MM.1S (cell line): ENCODE data around the gene SERHL2.
"Not testable (repeated sequence)": the region's sequence is repeated elsewhere in the genome, so short reads cannot be mapped to it uniquely, and the experiment has no call there.

Experiments used
- DNase-seq: peaks from one replicate; pipeline ENCODE4 v3.0.0-alpha.2; 2015
- H2AFZ ChIP-seq: fragments of 300-600 bp; sonication (generic); 2 replicates; pipeline ENCODE4 v1.6.0; 2016; ENCODE audit warnings: antibody characterized with exemption, low read length
- H3F3A ChIP-seq: fragments of 300-600 bp; sonication (generic); 2 replicates; pipeline ENCODE4 v1.6.1; 2016; ENCODE audit warnings: mild to moderate bottlenecking, antibody characterized with exemption, low read length, moderate library complexity, mixed read lengths; ENCODE audit not compliant: insufficient read depth
- H3K27ac ChIP-seq: fragments of 300-600 bp; sonication (generic); 2 replicates; pipeline ENCODE4 v1.5.1; 2016; ENCODE audit warnings: mild to moderate bottlenecking, low read length
- H3K27me3 ChIP-seq: fragments of 300-600 bp; sonication (generic); replicated peaks from 2 replicates; pipeline ENCODE4 v1.6.0; 2016; ENCODE audit warnings: low read length; ENCODE audit not compliant: insufficient read depth
- H3K36me3 ChIP-seq: fragments of 300-600 bp; sonication (generic); replicated peaks from 2 replicates; pipeline ENCODE4 v1.6.1; 2016; ENCODE audit warnings: mild to moderate bottlenecking, low read length, mixed read lengths; ENCODE audit not compliant: insufficient read depth
- H3K4me1 ChIP-seq: fragments of 300-600 bp; sonication (generic); 2 replicates; pipeline ENCODE4 v1.6.1; 2016; ENCODE audit warnings: low read length, mixed read lengths
- H3K4me2 ChIP-seq: fragments of 300-600 bp; sonication (generic); 2 replicates; pipeline ENCODE4 v1.6.0; 2016; ENCODE audit warnings: low read depth, low read length
- H3K4me3 ChIP-seq: fragments of 300-600 bp; sonication (generic); 2 replicates; pipeline ENCODE4 v1.5.1; 2016; ENCODE audit warnings: low read length, mixed read lengths
- H3K79me2 ChIP-seq: fragments of 300-600 bp; sonication (generic); 2 replicates; pipeline ENCODE4 v1.6.1; 2016; ENCODE audit warnings: mixed run types, low read length, mixed read lengths
- H3K9ac ChIP-seq: fragments of 300-600 bp; sonication (generic); 2 replicates; pipeline ENCODE4 v1.6.1; 2016; ENCODE audit warnings: low read length, mixed read lengths
- H3K9me2 ChIP-seq: fragments of 300-600 bp; sonication (generic); replicated peaks from 2 replicates; pipeline ENCODE4 v1.6.1; 2016; ENCODE audit warnings: mild to moderate bottlenecking, low read length, mixed read lengths; ENCODE audit not compliant: insufficient read depth
- H3K9me3 ChIP-seq: fragments of 300-600 bp; sonication (generic); replicated peaks from 2 replicates; pipeline ENCODE4 v1.6.1; 2016; ENCODE audit warnings: mild to moderate bottlenecking, low read length, mixed read lengths; ENCODE audit not compliant: insufficient read depth
- H4K20me1 ChIP-seq: fragments of 300-600 bp; sonication (generic); 2 replicates; pipeline ENCODE4 v1.6.1; 2016; ENCODE audit warnings: mild to moderate bottlenecking, low read length, moderate library complexity, mixed read lengths; ENCODE audit not compliant: insufficient read depth
- EZH2 ChIP-seq: fragments of 300-600 bp; sonication (generic); optimal IDR thresholded peaks from 2 replicates; pipeline ENCODE3; 2017; ENCODE audit warnings: low read depth, mild to moderate bottlenecking, antibody characterized with exemption, low read length, mixed read lengths
- EZH2phosphoT487 ChIP-seq: fragments of 300-600 bp; sonication (generic); IDR thresholded peaks from 2 replicates; pipeline ENCODE4 v1.6.1; 2018; ENCODE audit warnings: antibody characterized with exemption, low read length
- TF ChIP-seq, protein P1 (sequence below): fragments of 300-600 bp; sonication (generic); IDR thresholded peaks from 2 replicates; pipeline ENCODE4 v1.5.1; 2016; ENCODE audit warnings: antibody characterized with exemption, low read length, mixed read lengths

The SERHL2 gene

DNA sequence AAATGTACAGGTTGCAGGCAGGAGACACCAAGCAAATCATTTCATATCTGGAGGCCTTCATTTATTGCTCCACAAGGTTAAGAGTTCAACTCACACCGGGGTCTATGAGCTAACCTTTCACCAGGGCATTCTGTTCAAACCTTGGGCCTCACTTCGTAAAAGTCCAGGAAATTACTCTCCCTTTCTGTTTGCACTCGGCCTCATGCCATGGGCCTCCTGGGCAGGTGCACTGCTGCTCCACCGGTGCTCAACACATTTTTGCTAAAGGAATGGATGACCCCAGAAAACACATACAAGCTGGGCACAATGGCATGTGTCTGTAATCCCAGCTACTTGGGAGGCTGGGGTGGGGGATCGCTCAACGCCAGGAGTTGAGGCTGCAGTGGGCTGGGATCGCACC, 17.6 kb upstream of the SERHL2 start:
- Histone ChIP-seq H3F3A (peaks cover 25% of the 10 kb centered on the region), H3K27me3 (peaks cover 73% of the 10 kb centered on the region), H3K9me2 (no peaks in the 10 kb centered on the region), H4K20me1 (peaks cover 15% of the 10 kb centered on the region), H3K36me3 (no peaks in the 10 kb centered on the region), H3K79me2 (no peaks in the 10 kb centered on the region), H3K9me3 (no peaks in the 10 kb centered on the region), H3K4me3 (no peak overlapping the region), H3K27ac (no peak overlapping the region), H3K4me2 (no peak overlapping the region), H2AFZ (no peak overlapping the region), H3K9ac (no peak overlapping the region), H3K4me1 (peaks cover 28% of the 10 kb centered on the region)
- no peak for DNase-seq
- no peak for TF ChIP-seq EZH2
- TF ChIP-seq EZH2phosphoT487: no peak
- TF ChIP-seq, protein P1, sequence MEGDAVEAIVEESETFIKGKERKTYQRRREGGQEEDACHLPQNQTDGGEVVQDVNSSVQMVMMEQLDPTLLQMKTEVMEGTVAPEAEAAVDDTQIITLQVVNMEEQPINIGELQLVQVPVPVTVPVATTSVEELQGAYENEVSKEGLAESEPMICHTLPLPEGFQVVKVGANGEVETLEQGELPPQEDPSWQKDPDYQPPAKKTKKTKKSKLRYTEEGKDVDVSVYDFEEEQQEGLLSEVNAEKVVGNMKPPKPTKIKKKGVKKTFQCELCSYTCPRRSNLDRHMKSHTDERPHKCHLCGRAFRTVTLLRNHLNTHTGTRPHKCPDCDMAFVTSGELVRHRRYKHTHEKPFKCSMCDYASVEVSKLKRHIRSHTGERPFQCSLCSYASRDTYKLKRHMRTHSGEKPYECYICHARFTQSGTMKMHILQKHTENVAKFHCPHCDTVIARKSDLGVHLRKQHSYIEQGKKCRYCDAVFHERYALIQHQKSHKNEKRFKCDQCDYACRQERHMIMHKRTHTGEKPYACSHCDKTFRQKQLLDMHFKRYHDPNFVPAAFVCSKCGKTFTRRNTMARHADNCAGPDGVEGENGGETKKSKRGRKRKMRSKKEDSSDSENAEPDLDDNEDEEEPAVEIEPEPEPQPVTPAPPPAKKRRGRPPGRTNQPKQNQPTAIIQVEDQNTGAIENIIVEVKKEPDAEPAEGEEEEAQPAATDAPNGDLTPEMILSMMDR: no peak

DNA sequence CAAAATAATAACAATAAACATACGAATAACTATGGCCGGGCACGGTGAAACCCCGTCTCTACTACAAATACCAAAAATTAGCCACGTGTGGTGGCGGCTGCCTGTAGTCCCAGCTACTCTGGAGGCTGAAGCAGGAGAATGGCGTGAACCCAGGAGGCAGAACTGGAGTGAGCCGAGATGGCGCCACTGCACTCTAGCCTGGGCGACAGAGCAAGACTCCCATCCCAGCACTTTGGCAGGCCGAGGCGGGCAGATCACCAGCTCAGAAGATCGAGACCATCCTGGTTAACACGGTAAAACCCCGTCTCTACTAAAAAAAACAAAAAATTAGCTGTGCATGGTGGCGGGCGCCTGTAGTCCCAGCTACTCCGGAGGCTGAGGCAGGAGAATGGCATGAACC, 17.1 kb upstream of the SERHL2 start:
- not testable (repeated sequence) for H3K4me3 ChIP-seq, H2AFZ ChIP-seq, H3K9me3 ChIP-seq, H3K79me2 ChIP-seq, H3K36me3 ChIP-seq, H3K27ac ChIP-seq, H3K9ac ChIP-seq, H3K9me2 ChIP-seq, DNase-seq
- peaks cover 25% of the 10 kb centered on the region for H3F3A ChIP-seq
- peaks cover 73% of the 10 kb centered on the region for H3K27me3 ChIP-seq
- peaks cover 28% of the 10 kb centered on the region for H3K4me1 ChIP-seq
- peaks cover 15% of the 10 kb centered on the region for H4K20me1 ChIP-seq
- peak overlapping the region; percentile 61; the same call in 1 of the 2 replicates for H3K4me2 ChIP-seq

DNA sequence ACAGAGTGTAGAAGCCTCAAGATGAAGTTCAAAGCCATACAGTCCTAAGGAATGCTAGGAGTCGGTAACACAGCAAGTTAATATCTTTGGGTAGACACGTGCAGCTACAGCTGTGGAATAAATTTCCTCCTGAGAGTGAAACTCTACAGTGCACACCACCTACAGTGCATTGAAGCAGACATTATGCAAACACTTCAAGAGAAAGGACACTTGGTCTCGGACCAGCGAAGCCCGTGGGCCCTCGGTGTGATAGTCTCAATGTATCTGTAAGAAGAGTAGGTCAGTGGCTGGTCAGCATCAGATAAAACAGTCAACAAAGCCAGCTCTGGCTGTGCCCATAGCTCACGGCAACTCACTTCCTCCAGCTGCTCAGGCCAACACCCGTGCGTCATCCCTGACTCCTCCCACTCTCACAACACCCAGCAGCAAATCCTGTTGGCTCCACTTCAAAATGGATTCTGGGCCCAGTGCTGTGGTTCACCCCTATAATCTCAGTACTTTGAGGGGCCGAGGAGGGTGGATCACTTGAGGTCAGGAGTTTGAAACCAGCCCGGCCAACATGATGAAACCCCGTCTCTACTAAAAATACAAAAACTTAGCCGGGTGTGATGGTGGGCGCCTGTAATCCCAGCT, 16.4 kb upstream of the SERHL2 start:
- peaks cover 26% of the 10 kb centered on the region for H3K4me1 ChIP-seq
- H3K36me3 ChIP-seq, H3K9me3 ChIP-seq, DNase-seq, H3K9me2 ChIP-seq, H3K79me2 ChIP-seq, H2AFZ ChIP-seq, H3K9ac ChIP-seq: not testable (repeated sequence)
- H3K4me2 ChIP-seq: peak overlapping the region; percentile 61; the same call in 1 of the 2 replicates
- peak overlapping the region; percentile 15; the same call in 1 of the 2 replicates for H3K4me3 ChIP-seq
- H3F3A ChIP-seq: peaks cover 24% of the 10 kb centered on the region
- peaks cover 11% of the 10 kb centered on the region; the same call in 1 of the 2 replicates for H4K20me1 ChIP-seq
- peaks cover 71% of the 10 kb centered on the region for H3K27me3 ChIP-seq
- H3K27ac ChIP-seq: peak overlapping the region; percentile 30; the same call in 1 of the 2 replicates

DNA sequence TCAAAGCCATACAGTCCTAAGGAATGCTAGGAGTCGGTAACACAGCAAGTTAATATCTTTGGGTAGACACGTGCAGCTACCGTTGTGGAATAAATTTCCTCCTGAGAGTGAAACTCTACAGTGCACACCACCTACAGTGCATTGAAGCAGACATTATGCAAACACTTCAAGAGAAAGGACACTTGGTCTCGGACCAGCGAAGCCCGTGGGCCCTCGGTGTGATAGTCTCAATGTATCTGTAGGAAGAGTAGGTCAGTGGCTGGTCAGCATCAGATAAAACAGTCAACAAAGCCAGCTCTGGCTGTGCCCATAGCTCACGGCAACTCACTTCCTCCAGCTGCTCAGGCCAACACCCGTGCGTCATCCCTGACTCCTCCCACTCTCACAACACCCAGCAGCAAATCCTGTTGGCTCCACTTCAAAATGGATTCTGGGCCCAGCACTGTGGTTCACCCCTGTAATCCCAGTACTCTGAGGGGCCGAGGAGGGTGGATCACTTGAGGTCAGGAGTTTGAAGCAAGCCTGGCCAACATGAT, 14.5 kb upstream of the SERHL2 start:
- not testable (repeated sequence) for DNase-seq, H3K27ac ChIP-seq, H3K9me2 ChIP-seq, H2AFZ ChIP-seq, H3K36me3 ChIP-seq, H3K4me3 ChIP-seq, H3K9ac ChIP-seq, H4K20me1 ChIP-seq, H3K4me2 ChIP-seq, H3K9me3 ChIP-seq, H3K79me2 ChIP-seq
- Histone ChIP-seq H3K4me1 (peaks cover 17% of the 10 kb centered on the region), H3K27me3 (peaks cover 77% of the 10 kb centered on the region), H3F3A (peaks cover 12% of the 10 kb centered on the region)
